GM10266 (cell line): Measurements from ENCODE around the gene NTF3.

Experiments used
- DNase-seq: peaks from one replicate; pipeline ENCODE4 v3.0.0; 2012; ENCODE audit errors: extremely low spot score
- TF ChIP-seq, protein P1 (sequence below): IDR thresholded peaks from 2 replicates; pipeline ENCODE4 v1.5.1; 2012; ENCODE audit warnings: mild to moderate bottlenecking, low read depth; ENCODE audit not compliant: control insufficient read depth, insufficient read depth; ENCODE audit errors: missing control alignments

Gene NTF3

DNA sequence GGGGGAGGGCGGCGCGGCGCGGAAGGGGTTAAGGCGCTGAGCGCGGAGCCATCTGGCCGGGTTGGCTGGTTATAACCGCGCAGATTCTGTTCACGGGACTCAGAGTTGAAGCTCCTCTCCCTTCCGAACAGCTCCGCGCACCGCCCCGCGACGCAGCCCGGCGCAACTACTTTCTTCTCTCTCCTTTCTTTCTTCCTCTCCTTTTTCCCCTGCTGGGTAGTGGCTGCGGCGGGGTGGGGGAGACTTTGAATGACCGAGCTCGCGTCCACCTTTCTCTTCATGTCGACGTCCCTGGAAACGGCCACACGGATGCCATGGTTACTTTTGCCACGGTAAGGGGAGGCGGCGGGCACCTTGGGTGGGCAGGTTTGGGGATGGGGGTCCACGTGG is at the start of gene NTF3:
TSS of gene NTF3 (plus strand) at position 98 of the 390 bp plus-strand sequence. CDS start at position 315, 217 bp downstream.
- no peak for DNase-seq
- TF ChIP-seq, protein P1, sequence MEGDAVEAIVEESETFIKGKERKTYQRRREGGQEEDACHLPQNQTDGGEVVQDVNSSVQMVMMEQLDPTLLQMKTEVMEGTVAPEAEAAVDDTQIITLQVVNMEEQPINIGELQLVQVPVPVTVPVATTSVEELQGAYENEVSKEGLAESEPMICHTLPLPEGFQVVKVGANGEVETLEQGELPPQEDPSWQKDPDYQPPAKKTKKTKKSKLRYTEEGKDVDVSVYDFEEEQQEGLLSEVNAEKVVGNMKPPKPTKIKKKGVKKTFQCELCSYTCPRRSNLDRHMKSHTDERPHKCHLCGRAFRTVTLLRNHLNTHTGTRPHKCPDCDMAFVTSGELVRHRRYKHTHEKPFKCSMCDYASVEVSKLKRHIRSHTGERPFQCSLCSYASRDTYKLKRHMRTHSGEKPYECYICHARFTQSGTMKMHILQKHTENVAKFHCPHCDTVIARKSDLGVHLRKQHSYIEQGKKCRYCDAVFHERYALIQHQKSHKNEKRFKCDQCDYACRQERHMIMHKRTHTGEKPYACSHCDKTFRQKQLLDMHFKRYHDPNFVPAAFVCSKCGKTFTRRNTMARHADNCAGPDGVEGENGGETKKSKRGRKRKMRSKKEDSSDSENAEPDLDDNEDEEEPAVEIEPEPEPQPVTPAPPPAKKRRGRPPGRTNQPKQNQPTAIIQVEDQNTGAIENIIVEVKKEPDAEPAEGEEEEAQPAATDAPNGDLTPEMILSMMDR: no peak

- DNase-seq: no peak
- TF ChIP-seq, protein P1: no peak
Observed at GRCh38 chr12:5384015-5384414, 47.9 kb upstream of the NTF3 start.

- no peak for DNase-seq
- TF ChIP-seq, protein P1: no peak
Observed at GRCh38 chr12:5388581-5389535, 43.0 kb upstream of the NTF3 start.

DNA sequence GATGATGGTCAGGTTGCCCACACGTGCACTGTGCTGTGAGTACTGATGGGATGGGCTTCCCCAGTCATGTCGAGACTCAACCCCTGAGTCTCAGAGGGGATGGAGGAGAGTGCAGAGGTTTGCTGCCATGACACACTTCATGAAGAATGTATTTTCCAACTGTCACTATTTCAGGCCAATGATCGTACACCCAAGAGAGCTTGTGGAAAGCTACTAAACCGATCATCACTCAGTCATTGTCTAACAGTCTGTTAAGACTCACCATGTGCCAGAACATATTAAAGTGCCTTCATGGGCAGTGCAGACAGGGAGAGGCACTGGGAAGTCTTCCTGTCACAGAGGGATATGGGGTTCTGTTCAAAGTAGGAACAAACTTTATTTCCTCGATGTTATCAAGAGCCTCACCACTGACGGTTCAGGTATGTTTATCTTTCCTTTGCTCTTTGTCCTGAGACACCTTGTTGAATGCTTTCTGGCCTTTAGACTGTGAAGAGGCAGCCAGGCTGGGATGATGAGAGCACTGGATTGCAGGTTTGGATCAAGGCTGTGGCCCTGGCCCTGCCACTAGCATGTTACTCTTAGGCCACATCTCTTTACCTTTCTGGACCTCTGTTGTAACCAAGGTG is 41.6 kb upstream of the NTF3 start:
- TF ChIP-seq, protein P1: no peak
- no peak for DNase-seq

- no peak for DNase-seq
- TF ChIP-seq, protein P1: no peak
Observed at GRCh38 chr12:5391653-5392052, 40.3 kb upstream of the NTF3 start.

DNA sequence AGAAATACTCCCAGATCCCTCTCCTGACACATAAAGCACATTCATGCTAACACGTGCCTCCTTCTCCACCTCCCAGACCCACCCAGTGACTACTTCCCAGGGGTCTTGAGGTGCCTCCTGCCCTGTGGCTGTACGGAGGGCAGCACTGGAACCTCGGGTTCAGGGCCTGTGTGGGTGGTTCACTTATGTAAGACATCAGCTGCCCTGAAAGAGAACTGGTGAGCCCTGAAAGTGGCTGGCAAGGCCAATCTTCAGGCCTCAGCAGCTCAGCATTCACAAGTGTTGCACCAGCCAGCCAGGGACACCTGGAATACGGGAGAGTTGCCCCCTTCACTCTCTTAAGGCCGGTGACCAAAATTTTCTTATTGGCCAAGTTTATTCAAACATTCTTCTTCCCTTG is 38.9 kb upstream of the NTF3 start:
- no peak for DNase-seq
- TF ChIP-seq, protein P1: no peak

DNA sequence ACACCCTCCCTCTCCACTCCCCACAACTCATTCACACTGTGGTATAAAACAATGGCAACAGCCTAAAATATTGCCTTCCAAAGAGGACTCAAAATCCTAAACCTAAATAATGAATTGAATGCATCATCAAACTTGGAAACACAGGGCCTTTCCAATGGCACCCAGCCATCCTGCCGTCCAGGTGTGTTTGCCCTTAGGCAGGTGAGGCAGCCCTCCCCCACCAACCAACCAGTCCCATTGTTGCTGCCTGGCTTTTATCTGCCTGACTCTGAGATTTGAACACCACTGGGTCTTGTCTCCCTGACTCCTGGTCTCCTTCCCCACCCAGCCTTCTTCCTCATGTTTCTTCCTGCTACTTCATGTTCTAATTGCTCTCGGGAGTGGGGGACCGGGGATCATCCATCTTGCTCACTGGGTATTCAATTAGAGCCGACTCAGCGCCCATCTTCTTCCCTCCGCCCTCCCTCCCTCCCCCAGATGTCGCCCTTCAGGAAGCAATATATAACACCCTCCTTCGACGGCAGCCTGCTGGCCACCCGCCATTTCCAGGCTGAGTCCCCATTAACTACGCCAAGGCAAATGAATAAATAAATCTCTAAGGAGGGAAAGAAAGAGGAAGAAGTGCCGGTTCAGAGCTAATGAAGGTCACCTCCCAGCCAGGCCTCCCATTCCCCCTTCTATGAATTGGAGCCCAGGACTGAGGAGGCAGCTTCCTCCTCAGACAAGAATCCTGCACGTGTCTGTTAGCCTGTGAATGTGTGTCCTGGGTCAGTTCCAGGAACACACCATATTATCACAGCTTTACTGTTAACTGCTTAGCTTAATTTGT is 36.3 kb upstream of the NTF3 start:
- DNase-seq: no peak
- TF ChIP-seq, protein P1: no peak
